ENCODE results near the gene CRLF1.

CRLF1 gene

GRCh38 chr19:18543814-18544475 is 62.7 kb downstream of the CRLF1 start:
- peak; percentile 50 to 77 for DNase-seq

Data from NCI-H524 (cell line).